ENCODE measurements around the gene SPDYE8.
"Not testable (repeated sequence)": the region's sequence is repeated elsewhere in the genome, so short reads cannot be mapped to it uniquely, and the experiment has no call there.

DNA sequence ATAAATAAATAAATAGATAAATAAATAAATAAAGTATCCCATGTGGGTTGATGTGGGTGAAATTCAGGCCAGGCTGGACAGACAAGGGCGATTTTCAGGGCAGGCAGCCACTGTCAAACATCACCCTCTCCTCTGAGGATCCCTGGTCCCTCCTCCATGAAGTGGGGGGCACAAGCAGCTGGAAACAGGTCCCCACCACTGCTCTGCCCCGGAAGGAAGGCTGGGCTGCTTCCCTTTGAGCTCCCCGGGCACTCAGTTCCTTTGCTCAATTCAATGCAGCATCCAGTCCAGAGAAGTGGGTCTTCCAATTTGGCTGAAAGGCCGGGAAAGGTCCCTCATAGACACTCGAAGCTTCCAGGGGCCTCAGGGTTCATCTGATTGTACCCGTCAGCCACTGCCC, 49.2 kb downstream of the SPDYE8 start:
- not testable (repeated sequence) for TF ChIP-seq POLR2A (IDR thresholded peaks at IDR 0.05)
- TF ChIP-seq, protein P1, sequence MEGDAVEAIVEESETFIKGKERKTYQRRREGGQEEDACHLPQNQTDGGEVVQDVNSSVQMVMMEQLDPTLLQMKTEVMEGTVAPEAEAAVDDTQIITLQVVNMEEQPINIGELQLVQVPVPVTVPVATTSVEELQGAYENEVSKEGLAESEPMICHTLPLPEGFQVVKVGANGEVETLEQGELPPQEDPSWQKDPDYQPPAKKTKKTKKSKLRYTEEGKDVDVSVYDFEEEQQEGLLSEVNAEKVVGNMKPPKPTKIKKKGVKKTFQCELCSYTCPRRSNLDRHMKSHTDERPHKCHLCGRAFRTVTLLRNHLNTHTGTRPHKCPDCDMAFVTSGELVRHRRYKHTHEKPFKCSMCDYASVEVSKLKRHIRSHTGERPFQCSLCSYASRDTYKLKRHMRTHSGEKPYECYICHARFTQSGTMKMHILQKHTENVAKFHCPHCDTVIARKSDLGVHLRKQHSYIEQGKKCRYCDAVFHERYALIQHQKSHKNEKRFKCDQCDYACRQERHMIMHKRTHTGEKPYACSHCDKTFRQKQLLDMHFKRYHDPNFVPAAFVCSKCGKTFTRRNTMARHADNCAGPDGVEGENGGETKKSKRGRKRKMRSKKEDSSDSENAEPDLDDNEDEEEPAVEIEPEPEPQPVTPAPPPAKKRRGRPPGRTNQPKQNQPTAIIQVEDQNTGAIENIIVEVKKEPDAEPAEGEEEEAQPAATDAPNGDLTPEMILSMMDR (IDR thresholded peaks at IDR 0.05): not testable (repeated sequence)

Data from transverse colon (tissue), 3 donors.